Osteoblast (primary cell): Measurements from ENCODE around the gene TGFB1I1. TPM values are rescaled to one million over a fixed set of nuclear protein-coding genes. Genes with fewer than 3 reads are reported as not detected.

Experiments
- DNase-seq: peaks from one replicate; pipeline ENCODE4 v3.0.0; 2011; ENCODE audit warnings: low spot score, mixed read lengths; ENCODE audit not compliant: insufficient read length; ENCODE audit errors: missing footprints
- H2AFZ ChIP-seq: 2 replicates; pipeline ENCODE4 v1.6.0; 2011; ENCODE audit warnings: mild to moderate bottlenecking, low read length
- H3K27ac ChIP-seq: 2 replicates; pipeline ENCODE4 v1.5.1; 2011; ENCODE audit warnings: mild to moderate bottlenecking, low read depth, low read length, moderate library complexity
- H3K27me3 ChIP-seq: 2 replicates; pipeline ENCODE4 v1.6.0; 2012; ENCODE audit warnings: mild to moderate bottlenecking, control low read depth, inconsistent platforms, low read length, moderate library complexity; ENCODE audit not compliant: insufficient read depth
- H3K36me3 ChIP-seq: 2 replicates; pipeline ENCODE4 v1.5.1; 2011; ENCODE audit warnings: mild to moderate bottlenecking, low read length, control low read depth, moderate library complexity; ENCODE audit not compliant: insufficient read depth
- H3K4me1 ChIP-seq: 2 replicates; pipeline ENCODE4 v1.5.1; 2011; ENCODE audit warnings: mild to moderate bottlenecking, low read length, control low read depth, moderate library complexity; ENCODE audit not compliant: insufficient read depth
- H3K4me2 ChIP-seq: 2 replicates; pipeline ENCODE4 v1.6.0; 2011; ENCODE audit warnings: mild to moderate bottlenecking, low read length; ENCODE audit not compliant: insufficient read depth
- H3K4me3 ChIP-seq: fragments of 200-600 bp; sonication (generic); 3 replicates; pipeline ENCODE4 v1.5.1; 2012; ENCODE audit warnings: mild to moderate bottlenecking, low read length, inconsistent platforms; ENCODE audit not compliant: insufficient read depth
- H3K79me2 ChIP-seq: 2 replicates; pipeline ENCODE4 v1.6.0; 2012; ENCODE audit warnings: mild to moderate bottlenecking, low read length, control low read depth, inconsistent platforms; ENCODE audit not compliant: insufficient read depth
- H3K9me3 ChIP-seq: 2 replicates; pipeline ENCODE4 v1.5.1; 2011; ENCODE audit warnings: low read depth, low read length, control low read depth
- H4K20me1 ChIP-seq: 2 replicates; pipeline ENCODE4 v1.6.0; 2012; ENCODE audit warnings: mild to moderate bottlenecking, low read length, control low read depth; ENCODE audit not compliant: insufficient read depth
- CTCF ChIP-seq: IDR thresholded peaks from 2 replicates; pipeline ENCODE4 v1.5.1; 2011; ENCODE audit warnings: mild to moderate bottlenecking, low read depth, low read length, moderate library complexity; ENCODE audit errors: extremely low read depth
- total RNA-seq: library from RNA; depleted of rRNA; stranded (reverse); fragments of >200 nt; gene quantifications from 2 replicates; pipeline ENCODE4 v1.2.3, GENCODE V29; 2012

The TGFB1I1 gene
- total RNA-seq, 1 donor = 60.1 TPM

GRCh38 chr16:31456988-31457360, 15.0 kb upstream of the TGFB1I1 start:
- H3K4me1 ChIP-seq = peaks cover 60% of the 10 kb centered on the region
- peak overlapping the region; percentile 14 for H3K4me3 ChIP-seq
- H4K20me1 ChIP-seq = peaks cover 30% of the 10 kb centered on the region
- no peak for TF ChIP-seq CTCF
- H2AFZ ChIP-seq = no peak overlapping the region
- peaks cover 5% of the 10 kb centered on the region for H3K36me3 ChIP-seq
- no peak for DNase-seq
- H3K79me2 ChIP-seq = peaks cover 44% of the 10 kb centered on the region
- H3K4me2 ChIP-seq = peak overlapping the region; percentile 93
- no peaks in the 10 kb centered on the region for H3K9me3 ChIP-seq
- H3K27ac ChIP-seq = no peak overlapping the region
- H3K27me3 ChIP-seq = no peaks in the 10 kb centered on the region

- peak; percentile 93 for DNase-seq
- Histone ChIP-seq H3K27me3 (no peaks in the 10 kb centered on the region), H3K4me3 (peak overlapping the region; percentile 76), H3K27ac (peak overlapping the region; percentile 99), H3K4me2 (peak overlapping the region; percentile 93), H2AFZ (peak overlapping the region; percentile 93), H3K9me3 (no peaks in the 10 kb centered on the region), H3K4me1 (peaks cover 48% of the 10 kb centered on the region), H3K79me2 (peaks cover 45% of the 10 kb centered on the region), H4K20me1 (peaks cover 30% of the 10 kb centered on the region), H3K36me3 (peaks cover 10% of the 10 kb centered on the region)
- TF ChIP-seq CTCF = no peak
Measured at GRCh38 chr16:31458073-31458843, 13.7 kb upstream of the TGFB1I1 start.

- peak; percentile 97 for DNase-seq
- Histone ChIP-seq H3K36me3 (peaks cover 15% of the 10 kb centered on the region), H4K20me1 (peaks cover 30% of the 10 kb centered on the region), H3K4me1 (peaks cover 40% of the 10 kb centered on the region), H2AFZ (peak within 1 kb of the TSS; percentile 93), H3K27ac (peak within 1 kb of the TSS; percentile 99), H3K4me3 (peak within 1 kb of the TSS; percentile 76), H3K27me3 (no peaks in the 10 kb centered on the region), H3K79me2 (peaks cover 45% of the 10 kb centered on the region), H3K4me2 (peak within 1 kb of the TSS; percentile 93), H3K9me3 (no peaks in the 10 kb centered on the region)
- peak; percentile 52 for TF ChIP-seq CTCF
Measured at GRCh38 chr16:31458844-31459686, 12.9 kb upstream of the TGFB1I1 start, which contains the start of gene ARMC5. Gene ARMC5, plus strand, starts transcription at chr16:31459501. Its CDS starts 24 bp downstream, at chr16:31459525.
